ENCODE data around the gene DACT3.

Gene DACT3

DNA sequence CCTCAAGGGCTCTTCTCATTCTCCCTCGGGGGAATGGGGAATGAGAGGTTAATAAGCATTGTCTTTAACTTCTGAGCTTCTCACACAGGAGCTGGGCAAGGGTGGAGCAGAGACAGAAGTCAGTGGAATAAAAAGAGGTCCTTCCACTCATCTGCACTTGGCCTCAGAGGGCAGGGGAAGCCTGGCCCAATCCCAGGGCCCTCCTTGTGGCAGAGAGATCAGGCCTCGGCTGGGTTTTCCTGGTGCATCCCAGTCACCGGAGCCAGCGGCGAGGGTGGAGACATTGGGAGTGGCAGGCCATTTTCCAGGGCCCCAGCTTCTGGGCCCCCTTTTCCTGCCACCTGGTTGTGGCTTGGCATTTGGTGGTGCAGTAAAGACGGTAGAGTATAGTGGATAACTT, 49.2 kb downstream of the DACT3 start:
- DNase-seq (ENCODE audit: low read depth, low spot score), result no peak

DNA sequence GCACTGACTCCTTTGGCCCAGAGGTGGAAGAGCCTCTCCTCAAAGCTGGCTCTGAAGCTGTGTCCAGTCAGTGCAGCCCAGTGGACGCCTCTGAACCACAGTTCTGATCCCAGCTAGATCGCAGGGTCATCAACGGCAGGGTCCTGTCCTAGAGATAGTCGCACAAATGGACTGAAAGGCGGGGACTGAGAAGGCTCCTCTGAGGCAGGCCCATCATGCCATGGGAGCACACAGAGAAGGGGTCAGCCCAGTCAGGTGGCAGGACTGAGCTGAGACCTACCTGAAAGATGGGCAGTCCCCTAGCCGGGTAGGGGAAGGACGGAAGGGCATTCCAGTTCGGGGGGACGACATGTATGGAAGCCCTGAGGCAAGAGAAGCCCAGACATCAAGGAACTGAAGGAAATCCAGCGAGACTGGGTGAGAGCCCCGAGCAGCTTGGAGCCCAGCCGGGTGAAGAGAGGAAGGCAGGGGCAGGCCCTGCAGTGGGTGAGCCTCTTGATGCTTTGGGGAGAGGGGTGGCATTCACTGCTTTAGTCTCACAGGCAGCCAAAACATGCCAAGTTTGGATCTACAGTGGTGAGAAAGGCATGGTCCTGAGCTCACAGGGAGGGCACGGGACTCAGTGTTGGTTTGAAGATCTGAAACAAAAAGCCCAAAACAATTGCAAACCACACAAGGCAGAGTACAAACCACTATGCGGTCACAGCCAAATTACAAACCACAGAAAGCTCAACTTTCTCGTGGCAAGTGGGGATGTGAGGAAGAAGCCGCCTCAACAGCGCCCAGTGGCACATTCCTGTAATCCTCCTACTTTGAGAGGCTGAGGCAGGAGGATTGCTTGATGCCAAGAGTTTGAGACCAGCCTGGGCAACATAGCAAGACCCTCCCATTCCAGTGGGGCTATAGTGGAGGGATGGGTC, 49.9 kb downstream of the DACT3 start:
- DNase-seq (ENCODE audit: low read depth, low spot score), result no peak

DNA sequence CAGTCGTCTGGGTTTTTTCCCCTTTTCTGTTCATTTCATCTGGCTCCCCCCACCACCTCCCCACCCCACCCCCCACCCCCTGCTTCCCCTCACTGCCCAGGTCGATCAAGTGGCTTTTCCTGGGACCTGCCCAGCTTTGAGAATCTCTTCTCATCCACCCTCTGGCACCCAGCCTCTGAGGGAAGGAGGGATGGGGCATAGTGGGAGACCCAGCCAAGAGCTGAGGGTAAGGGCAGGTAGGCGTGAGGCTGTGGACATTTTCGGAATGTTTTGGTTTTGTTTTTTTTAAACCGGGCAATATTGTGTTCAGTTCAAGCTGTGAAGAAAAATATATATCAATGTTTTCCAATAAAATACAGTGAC, 50.6 kb downstream of the DACT3 start:
- no peak for DNase-seq (ENCODE audit: low read depth, low spot score)

DNA sequence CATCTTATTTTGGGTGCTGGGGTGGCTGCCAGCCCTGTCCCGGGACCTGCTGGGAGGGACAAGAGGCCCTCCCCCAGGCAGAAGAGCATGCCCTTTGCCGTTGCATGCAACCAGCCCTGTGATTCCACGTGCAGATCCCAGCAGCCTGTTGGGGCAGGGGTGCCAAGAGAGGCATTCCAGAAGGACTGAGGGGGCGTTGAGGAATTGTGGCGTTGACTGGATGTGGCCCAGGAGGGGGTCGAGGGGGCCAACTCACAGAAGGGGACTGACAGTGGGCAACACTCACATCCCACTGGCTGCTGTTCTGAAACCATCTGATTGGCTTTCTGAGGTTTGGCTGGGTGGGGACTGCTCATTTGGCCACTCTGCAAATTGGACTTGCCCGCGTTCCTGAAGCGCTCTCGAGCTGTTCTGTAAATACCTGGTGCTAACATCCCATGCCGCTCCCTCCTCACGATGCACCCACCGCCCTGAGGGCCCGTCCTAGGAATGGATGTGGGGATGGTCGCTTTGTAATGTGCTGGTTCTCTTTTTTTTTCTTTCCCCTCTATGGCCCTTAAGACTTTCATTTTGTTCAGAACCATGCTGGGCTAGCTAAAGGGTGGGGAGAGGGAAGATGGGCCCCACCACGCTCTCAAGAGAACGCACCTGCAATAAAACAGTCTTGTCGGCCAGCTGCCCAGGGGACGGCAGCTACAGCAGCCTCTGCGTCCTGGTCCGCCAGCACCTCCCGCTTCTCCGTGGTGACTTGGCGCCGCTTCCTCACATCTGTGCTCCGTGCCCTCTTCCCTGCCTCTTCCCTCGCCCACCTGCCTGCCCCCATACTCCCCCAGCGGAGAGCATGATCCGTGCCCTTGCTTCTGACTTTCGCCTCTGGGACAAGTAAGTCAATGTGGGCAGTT, 51.2 kb downstream of the DACT3 start:
- DNase-seq (ENCODE audit: low read depth, low spot score), result no peak

DNA sequence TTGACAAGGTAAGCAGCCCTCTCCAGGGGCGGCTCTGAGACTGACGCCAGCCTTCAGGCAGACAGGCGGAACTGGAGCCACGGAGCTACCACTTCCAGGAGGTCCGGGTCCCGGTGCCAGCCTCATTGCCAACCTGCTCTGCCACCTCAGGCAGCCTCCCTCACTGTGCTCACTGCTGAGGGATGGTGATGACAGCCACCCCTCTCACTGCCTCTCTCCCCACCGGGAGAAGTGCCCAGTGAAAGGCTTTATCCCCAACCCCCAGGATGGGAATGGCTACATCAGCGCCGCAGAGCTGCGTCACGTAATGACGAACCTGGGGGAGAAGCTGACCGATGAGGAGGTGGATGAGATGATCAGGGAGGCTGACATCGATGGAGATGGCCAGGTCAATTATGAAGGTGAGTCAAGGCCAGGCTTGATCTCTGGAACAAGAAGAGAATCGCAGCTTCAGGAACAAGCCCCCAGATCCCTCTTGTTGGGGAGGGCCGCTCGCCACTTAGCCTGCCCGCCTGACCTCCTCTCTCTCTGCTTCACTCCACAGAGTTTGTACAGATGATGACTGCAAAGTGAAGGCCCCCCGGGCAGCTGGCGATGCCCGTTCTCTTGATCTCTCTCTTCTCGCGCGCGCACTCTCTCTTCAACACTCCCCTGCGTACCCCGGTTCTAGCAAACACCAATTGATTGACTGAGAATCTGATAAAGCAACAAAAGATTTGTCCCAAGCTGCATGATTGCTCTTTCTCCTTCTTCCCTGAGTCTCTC, 52.2 kb downstream of the DACT3 start:
- no peak for DNase-seq (ENCODE audit: low read depth, low spot score)

DNA sequence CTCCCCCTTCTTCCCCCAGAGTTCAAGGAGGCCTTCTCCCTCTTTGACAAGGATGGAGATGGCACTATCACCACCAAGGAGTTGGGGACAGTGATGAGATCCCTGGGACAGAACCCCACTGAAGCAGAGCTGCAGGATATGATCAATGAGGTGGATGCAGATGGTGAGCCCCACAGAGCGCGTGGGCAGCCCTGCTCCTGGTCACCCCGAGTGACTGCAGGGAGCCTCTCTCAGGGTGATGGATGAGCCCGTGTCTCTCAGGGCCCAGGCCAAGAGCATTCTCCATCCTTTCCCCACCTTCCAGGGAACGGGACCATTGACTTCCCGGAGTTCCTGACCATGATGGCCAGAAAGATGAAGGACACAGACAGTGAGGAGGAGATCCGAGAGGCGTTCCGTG, 52.8 kb downstream of the DACT3 start:
- DNase-seq (ENCODE audit: low read depth, low spot score), result no peak

DNA sequence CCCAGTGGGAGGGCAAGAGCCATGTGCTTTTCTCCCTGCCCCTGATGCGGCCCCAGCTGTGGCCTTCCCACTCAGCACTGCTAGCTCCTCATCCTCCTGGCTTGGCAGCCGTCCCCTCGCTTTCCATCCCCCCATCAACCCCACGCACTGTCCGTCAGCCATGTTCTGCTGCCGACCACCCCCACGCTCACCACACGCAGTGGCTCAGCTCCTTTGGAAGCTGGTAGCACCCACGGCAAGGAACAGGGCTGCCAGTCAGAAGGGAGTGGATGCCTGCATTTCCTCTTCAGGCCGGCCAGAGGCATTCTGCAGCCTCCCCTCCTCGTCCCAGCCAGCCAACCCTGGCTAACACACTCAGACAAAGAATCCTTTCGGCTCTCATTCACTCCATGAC, 53.5 kb downstream of the DACT3 start:
- no peak for DNase-seq (ENCODE audit: low read depth, low spot score)

DNA sequence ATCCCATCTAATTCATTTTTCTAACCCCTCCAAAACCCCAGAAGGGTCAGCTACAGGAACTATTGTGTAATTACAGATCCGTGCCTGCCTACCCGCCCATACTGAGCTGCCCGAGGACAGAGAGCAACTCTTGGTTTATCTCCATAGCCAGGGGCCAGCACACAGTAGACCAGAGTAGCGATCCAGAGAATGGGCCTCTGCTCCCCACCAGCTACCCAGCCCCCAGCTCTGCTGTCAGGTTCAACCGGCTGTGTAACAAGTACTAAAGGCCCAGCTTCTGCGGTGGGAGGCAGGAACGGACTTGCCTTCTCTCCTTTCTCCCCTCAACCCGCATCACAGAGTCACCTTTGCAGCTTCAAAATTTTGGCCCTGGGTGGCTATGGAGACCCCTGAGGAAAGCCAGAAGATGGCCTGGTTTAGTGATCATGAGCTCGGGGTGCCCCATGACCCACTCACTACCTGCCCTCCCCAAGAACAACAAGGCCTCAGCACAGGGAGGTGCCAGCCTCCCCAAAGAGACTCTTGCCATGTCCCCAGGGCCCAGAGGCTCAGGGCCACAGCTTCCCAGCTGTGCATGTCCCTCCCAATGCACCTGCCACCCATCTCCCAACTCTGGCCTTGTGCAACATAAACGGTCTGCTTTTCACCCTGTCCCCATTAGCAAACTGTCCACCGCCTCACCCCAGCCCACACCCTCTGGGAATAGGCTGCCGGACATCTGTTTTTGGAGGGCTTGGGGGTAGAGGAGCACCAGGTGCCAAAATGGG, 54.1 kb downstream of the DACT3 start:
- no peak for DNase-seq (ENCODE audit: low read depth, low spot score)

DNA sequence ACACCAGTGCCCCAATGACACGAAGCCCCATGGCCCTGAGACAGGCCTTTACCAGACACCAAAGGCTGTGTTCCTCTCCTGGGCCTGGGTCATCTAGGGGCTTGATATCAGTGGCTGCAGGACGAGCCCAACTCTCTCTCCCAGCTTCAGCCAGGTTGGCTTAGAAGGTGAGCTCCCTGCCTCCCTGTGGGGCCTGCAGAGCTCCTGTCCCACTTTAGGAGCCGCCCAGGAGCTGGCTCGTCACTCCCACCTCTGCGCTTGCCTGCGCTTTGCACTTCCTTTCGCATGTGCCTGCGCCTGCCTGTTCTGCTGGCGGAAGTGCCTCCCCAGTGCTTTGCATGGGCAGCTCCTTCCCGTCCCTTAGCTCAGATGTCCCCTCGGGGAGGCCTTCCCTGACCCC, 55.0 kb downstream of the DACT3 start:
- DNase-seq (ENCODE audit: low read depth, low spot score), result no peak

DNA sequence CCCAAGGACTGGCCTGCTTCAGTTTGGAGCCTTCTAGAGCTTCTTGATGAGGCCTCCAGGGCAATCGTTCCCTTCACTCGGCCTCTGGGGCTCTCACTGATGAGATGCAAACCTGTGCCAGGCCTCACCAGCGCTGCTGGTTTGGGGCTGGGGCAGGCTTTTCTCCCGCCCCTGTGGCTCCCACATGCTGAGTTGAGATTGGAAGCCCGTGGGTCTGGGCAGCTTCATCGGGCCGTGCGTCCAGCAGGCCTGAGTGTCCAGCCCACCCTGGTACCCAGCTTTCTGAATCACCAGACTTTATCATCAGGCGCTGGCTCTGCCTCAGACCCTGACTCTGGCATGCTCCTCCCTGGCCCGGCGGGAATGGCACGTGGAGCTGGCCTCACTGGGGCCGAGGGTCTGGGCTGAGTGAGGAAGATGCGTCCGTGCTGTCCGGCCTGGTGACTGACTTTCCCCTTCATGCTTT, 55.6 kb downstream of the DACT3 start:
- no peak for DNase-seq (ENCODE audit: low read depth, low spot score)

DNA sequence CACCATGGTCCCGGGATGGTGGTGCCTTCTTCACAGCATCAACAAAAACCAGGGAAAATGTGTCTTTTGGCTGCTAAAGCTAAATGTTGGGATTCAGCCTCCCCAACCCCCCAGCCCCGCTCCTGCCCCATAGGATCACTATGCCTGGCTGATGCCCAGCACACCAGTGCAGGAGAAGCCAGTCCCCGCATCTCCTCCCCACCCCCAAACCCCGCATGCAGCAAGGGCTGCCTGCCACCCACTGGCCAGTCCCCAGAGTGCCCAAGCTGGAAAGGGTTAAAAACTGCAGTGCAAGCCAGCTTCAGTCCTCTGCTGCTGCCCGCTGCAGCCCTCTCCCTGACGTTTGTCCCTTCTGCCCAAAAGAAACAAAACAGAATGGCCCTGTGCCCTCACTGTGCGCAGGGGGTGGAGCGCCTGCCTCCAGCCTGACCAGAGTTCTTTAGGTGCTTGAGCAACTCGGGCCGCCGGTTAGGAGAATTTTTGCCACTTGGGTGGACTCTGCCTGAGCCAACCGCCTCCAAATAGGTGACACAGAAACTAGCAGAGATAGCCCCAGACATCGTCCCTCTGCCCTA, 56.1 kb downstream of the DACT3 start:
- DNase-seq (ENCODE audit: low read depth, low spot score), result no peak

DNA sequence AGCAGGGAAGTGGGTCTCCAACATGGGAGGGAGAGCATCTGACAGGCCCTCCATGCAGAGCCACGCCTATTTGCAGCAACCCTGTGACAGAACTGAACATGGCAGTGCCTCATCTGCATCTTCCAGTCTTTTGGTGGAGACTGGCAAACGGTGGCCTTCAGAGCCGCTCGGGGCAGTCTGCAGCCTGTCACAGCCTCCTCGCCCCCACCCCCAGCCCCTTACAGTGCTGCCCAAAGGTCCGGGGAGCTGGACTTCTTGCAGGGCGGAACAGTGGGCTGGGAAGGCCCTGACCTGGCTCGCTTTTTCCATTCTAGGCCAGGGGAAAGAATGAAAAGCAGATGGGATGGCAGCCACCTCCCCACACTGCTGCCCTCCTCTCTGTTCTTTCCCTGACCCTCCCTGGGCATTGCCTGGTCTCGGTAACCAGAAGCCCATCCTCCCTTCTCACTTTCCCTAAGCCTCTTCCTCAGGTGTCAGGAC, 57.2 kb downstream of the DACT3 start:
- no peak for DNase-seq (ENCODE audit: low read depth, low spot score)

DNA sequence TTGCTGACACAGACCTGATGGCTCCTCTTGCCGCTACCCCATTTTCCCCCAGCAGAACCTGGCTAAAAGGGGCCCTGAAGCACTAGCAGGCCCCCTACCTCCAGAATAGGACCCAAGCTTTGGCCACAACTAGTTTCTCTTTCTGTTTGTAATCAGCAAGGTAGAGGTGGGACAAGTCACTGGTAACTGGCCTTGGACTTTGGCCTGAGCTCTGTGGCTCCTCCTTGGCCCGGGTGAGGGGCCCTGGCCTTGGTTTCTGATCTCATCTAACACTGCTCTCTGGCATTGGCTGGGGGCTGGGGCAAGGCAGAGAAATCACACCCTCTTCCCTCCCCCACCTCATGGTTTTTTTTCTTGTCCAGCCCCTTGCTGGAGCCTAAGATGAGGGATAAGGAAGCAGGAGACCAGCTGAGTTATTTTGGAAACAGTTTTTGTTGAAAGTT, 57.8 kb downstream of the DACT3 start:
- DNase-seq (ENCODE audit: low read depth, low spot score), result no peak

DNA sequence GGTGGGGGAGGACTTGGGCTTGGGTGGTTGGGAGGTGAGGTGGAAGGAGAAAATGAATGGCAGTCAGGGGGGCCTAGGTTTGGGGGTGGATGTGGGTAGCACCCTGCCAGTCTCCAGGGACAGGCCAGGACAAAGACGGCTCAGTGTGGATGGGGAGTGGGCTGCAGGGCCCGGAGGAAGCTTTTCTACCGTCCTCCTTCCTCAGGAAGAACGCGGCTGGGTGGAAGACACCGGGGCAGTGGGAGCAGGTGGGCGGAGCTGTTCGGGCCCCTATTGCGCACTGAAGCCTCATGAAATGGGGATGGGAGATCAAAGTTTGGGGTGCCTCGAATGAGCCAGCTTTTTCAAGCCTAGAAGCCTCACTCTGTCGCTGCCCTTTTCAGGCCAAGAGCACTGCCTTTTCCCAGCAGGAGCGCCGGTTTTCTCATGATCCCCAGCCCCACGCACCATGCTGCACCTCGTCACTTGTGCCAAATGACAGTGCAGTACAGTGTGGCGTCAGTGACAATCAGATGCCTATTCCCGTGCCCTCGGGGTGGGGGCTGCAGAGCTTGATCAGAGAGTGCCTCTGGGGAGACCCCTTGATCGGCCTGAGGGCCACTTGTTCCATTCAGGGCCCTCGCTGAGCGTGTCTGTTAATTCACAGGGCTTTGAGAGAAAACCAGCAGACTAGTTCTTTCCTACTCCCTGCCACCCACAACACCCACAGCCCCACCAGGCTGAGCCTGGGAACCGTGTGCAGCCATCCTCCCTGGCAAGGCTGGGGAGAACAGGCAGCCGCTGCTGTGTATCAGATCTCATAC, 58.4 kb downstream of the DACT3 start:
- no peak for DNase-seq (ENCODE audit: low read depth, low spot score)

DNA sequence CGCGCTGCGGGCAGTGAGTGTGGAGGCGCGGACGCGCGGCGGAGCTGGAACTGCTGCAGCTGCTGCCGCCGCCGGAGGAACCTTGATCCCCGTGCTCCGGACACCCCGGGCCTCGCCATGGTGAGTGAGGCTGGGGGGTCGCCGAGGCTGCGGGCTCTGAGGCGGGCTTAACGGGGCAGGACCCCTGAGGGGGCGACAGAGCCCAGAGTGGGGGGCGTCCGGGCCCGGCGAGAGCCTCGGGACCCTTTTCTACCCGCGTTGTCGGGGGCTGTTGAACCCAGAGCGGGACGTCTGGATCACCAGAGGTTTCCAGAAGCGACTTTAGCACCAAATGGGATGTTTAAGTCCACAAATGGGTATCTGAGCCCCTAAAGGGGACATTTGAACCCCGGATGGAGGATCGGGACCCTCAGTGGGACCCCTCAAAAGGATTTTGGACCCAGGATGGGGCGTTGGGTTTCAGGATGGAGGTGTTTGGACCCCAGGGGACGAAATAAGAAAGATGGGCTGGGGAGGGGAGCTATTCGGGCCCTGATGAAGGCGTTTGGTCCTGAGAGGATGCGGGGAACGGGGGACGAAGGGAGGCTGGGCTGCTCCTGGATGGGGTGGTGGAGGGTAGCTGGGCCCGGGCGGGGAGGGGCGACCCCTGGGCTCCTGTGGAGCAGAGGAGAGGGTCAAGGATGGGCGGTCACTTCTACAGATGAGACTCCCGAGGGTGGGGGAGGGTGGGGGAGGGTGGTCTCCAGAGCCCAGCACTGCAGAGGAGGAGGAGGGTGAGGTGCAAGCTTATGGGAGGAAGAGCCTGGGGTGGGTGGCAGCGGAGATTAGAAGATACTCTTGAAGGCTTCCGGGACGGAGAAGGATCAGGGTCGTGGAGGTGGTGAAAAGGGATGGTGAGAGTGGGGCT, 59.4 kb downstream of the DACT3 start, which contains the start of gene CALM3:
CALM3 (plus strand) TSS at position 13 of the 907 bp plus-strand sequence; CDS start at position 118, 105 bp downstream.
- DNase-seq (ENCODE audit: low read depth, low spot score), result no peak

DNA sequence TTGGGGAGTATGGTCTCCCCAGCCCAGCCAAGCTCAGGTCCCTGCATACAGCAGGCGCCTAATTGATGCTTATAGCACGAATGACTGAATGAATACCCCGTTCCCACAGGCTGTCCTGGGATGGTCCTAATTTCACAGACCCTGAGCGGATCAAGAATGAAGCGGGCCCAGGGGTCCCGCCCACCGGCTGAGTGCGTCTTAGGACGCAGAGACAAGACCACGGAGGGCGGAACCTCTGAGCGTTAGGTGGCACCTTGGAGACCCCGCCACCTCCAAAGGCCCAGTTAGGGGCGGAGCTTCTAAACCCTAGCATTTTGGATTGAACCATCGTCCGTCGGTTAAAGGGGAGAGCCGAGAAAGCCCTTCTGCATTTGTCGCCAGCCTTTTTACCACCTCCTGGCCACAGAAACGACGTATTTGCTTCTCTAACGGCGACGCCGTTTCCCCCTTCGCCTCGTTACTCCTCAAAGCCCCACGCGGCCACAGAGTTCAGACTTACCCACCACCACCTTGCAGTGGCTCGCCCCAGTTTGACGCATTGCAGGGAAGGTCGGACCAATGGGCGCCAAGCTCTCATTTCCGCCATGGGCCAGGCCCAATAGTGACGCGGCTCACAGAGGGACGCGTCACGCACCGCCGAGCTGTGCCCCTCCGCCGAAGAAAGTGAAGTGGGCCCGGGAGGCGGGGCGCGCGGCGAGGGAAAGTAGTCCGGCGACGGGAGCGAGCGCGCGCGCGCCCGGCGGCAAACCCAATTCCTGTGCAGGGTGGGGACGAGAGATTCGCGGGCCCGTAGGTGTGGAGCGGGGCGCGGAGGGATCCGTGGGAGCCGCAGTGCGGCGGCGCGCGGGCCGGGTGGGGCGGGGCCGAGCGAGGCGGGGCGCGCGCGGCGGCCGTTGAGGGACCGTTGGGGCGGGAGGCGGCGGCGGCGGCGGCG, 60.3 kb downstream of the DACT3 start:
- DNase-seq (ENCODE audit: low read depth, low spot score), result peak; percentile 99

DNA sequence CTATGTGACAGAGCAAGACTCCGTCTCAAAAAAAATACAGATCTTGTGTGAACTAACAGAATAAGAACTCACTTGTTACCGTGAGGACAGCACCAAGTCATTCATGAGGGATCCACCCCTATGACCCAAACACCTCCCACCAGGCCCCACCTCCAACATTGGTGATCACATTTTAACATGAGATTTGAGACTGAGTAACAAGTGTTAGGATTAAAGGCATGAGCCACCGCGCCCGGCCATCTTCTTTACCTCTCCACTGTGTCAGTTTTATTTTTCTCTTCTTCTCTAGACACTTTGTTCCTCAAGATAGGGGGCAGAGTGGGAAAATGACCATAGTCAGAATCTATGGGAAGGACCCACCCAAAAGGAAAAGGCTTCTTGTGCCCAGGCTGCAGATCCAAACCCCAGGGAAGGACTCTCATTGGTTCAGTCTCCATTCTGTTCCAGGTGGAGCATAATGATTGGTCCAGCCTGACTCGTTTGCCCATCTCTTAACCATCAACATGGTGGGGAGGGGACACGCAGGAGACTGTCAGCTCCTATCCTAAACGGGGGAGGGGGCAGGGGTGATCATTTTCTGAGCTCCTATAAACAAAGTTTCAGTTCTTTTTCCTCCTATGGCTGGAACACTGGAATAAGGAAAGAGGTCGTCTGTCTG, 61.1 kb downstream of the DACT3 start:
- no peak for DNase-seq (ENCODE audit: low read depth, low spot score)

All from ELF-1 (cell line).